NCI-H345 (cell line): Measurements from ENCODE around the gene MPP3.

Source experiments
- DNase-seq: peaks from one replicate; lab custom pipeline; 2025; lab: John Stamatoyannopoulos, UW

Gene MPP3

DNA sequence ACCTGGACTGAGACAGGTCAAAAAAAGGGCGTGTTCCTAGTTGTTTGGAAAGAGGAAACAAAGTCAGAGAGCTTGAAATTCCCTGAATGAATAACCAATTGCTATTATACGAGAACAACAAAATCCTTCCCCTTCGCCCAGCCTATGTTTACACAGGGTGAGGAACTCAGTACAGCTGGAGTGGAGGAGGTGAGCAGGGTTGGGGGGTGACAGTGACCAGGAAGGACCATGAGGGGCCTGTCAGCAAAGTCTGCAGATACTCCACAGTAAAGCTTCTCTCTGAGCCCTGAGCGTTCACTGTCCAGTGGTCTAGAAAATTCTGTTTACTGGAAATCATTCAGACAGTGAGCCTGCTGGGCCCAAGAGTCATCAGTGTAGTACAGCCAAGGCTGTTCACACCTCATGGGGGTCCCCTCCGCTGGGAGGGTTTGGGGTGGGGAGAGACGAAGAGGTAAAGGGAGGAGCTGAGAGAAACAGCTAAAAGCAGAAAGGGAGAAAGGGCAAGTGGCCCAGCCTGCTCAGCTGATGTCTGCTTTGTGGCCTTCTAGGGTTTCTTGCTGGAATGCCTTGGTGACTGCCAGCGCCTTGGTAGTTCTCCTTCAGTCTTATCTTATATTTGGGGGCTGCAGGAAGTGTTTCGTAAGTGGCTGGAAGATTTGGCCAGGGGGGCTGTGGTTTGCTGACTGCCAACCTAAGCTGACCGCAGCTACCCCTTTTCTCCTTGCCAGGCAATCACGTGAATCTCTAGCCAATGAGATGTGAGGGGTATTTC, 59.9 kb downstream of the MPP3 start:
- no peak for DNase-seq

DNA sequence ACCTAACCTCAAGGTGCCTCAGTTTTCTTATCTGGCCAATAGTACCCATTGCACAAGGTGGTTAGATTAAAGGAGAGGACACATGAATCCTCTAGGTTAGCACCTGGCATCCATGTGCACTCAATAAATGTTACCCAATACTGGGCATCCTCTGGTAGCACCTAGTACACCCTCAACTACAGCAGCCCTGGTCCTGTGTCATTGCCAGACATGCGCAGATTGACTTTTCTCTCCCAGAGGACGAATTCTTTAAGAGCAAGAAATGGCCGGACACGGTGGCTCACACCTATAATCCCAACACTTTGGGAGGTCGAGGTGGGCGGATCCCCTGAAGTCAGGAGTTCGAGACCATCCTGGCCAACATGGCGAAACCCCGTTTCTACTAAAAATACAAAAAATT, 61.5 kb downstream of the MPP3 start:
- no peak for DNase-seq

DNA sequence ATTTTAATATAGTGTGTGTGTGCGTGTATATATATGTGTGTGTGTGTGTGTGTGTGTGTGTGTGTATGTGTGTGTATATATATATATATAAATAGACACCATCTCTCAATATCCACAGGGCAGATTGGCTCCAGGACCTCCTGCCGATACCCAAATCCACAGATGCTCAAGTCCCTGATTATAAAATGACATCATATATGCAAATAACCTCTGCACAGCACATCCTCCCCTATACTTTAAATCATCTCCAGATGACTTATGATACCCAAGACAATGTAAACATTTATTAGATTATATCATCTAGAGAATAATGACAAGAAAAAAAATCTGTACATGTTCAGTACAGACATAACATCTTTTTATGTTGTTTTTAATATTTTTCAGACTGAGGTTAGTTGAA, 62.0 kb downstream of the MPP3 start:
- no peak for DNase-seq

DNA sequence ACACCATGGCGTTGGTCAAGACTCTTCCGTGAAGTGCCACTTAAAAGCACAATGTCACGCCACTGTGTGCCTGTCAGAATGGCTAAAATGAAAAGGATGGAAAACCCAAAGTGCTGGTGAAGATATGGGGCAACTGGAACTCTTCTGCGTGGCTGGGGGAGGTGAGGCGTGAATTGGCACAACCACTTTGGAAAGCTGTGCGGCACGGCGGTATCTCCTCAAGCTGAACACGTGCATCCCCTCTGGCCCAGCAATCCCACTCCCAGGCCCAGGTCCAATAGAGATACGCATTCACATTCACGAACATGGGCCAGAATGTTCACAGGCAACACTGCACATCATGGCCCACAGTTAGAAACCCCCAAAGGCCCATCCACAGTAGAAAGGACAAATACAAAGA, 63.1 kb downstream of the MPP3 start:
- DNase-seq, result no peak

DNA sequence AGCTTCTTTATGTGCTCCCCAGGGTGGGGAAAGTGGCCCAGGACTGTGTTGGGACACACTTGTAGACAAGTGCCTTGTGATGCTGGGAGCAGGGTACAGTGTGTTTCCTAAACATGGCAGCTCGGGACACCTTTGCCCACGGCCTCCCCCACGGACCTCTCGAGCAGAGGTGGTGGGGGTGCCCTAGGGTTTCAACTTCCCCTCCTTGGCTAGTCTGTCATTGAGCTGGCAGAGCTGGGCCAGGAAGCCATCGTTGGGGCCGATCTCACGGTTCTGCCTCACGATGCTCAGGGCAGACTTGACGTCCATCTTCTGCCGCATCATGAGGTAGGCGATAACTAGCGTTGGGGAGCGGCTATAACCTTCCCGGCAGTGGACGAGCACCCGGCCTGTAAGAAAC, 63.5 kb downstream of the MPP3 start:
- no peak for DNase-seq

DNA sequence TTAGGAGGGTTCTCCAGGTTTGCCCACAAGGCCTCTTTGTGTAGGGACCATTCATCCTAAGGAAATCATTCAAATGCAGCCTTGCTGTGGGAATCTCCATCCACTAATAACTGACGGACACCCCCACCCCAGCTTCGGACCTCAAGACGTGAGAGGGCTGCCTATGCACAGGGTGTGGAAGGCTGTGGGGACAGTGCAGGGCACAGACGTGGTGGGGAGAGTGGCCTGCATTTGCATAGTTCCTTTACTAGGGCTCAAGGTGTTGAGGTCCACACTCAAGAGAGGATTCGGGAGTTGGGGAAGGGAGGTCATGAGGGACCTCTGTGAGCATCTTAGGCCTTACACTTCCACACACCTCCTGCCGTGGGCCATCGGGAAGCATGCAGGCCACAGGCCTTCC, 64.0 kb downstream of the MPP3 start:
- DNase-seq, result no peak

DNA sequence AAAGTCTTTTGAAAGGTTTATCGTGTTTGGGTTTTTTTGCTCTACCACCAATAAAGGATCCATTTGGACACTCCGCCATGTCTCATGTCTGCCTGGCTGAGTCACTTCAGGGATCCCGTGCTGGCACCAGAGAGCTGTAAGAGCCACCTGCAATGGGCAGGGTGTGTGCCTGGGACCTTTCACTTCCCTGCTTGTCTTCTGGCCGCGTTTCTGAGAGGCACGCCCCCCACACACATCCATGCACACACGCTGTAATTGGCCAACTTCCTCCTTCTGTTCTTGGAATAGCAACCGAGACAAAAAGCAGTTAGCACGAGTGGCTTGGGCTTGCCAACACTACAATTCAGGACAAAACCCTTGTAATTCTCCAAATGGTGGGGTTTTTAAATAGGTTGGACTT, 64.6 kb downstream of the MPP3 start:
- no peak for DNase-seq

DNA sequence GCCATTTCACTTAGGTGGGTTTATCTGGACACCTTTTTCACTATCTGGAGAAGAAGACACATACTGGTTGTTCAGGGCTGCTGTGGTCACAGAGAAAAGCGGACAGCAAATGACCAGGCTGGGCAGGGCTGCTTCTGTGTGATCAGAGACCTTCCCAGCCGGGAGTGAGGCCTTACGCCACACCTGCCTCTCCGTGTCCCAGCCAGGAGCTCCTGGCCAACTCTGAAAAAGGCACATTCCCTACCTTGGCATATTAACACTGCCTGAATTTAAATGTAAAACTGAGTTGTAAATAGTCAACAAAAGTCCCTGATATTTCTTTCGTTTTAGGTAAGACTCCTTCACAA, 65.3 kb downstream of the MPP3 start:
- no peak for DNase-seq

DNA sequence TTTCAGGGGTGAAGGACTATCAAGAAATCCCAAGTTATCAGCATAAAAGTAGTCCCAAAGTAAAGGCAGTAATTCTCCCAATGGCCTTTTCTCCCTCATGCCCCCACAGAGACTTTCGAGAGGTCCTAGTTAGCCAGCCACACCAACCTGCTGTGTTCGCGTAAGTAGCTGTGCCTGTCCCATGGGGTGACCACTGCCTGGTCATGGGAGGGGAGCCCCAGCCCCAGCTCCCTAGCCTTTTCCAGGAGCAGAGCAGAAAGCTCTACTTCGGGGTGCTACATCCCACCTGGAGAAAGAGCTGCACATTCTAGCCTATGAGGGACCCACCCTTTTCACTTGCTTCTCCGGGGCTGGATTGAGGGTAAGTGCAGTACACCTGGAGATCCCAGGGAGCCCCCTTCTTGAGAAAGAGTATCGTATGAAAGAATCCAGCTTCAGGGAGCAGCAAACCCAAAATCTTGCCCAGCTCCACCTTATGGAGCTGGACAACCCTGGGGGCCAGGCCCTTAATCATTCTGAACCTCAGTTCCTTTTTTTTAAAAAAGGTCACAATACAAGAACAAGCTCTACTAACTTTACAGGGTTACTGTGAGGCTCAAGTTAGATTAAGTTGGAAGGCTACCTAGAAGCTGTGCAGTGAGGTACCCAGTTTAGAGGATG, 65.8 kb downstream of the MPP3 start:
- DNase-seq, result no peak

DNA sequence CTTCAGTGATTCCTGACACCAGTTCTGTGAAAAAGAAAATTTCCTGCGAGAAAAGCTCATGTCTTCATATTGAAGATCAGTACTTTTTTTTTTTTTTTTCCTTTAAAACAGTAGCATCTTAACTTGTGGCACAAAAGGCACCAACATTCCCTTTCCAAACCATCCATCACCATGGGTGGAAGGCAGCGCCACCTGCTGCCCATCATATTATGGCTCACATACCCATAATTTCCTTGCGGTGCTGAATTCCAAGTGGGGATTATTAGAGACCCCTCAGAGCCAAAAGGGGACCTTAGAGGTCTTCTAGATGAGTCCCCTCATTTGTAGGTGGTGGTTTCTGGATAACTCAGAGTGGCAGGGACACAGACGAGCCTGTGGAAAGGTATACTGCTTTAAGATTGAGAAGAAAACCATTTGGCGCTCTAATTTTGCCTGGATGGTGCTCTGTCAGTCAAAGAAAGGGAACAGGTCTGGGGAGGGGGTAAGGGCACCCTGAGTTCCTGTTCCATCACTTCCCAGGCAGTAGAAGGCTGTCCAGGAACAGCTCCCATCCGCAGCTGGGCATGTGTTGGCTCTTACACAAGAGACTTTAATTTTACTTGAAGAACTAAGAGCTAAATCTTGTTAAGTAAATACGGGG, 66.4 kb downstream of the MPP3 start:
- DNase-seq, result peak; percentile 49

DNA sequence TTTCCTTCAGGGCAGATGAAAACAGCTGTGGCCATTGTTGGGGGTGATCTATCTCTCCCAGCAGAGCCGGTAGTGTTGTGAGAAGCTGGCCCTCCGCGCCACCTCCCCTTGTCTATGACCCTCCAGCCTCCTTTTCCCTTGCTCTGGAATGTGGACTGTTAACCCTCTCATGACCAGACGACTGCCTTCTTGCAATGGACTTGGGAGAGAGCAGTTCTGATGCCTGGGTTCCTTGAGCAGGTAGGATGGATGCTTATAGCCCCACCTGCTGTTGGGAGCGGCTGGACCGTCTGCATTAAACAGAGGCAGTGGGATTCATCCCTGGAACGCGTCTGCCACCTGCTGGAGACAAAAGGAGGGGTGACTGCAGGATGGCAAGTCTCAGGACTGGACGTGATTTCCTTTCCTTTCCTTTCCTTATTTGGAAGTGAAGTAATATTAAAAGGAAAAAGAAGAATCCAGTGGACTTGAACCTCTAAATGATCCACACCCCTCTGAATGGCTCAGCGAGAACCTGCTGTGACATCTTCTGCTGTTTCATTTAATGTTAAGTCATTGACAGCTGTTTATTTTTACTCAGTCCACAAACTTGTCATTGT, 72.6 kb downstream of the MPP3 start:
- peak; percentile 87 for DNase-seq

DNA sequence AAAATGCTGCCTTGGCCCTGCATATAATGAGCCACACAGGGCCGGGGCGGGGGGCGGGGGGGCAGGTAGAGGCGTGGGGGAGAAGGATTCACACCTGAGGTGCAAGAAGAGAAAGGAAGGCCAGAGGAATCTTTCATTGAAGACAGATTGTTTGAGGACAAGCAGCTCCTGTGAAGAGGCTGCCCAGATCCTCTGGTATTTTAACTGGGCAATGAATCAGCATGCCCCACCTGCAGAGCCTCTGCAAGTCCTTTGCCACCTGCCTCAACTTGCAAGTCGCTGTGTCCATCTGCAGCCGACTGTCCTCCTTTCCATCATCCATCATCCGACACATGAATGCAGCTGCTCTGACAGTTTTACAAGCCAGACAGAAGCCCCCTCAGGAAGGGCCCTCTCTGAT, 73.1 kb downstream of the MPP3 start:
- DNase-seq, result no peak

DNA sequence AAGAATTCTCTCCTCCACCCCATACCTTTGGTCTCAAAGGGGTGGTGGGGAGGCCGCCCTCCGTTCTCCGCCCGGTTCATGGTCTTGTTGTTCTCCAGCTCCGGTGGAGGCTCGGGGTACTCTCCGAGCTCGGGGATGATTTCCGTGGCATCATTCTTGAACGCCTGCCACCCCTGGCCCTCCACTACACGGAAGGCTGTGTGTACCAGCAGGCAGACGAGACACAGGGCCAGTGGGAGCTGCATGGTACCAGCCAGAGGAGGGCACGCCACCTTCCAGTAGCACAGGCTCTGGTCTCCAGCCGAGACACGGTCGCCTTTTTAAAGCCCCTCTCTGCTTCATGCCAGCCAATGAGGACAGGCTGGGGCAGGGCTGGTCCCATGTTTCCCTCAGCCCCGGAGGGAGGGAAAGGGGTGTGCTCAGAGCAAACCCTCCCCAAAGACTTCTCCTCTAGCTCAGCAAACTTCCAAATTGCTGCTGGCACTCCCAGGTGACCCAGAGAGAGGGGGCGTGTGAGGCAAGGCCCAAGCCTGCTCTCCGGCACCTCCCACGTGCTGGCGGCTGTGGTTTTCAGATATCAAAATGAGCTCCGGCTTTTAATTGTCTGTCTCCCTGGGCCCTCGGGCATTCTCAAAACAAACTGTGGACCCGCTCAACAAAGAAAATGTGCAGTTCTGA, 74.3 kb downstream of the MPP3 start, which contains the start of gene SOST:
Gene SOST, minus strand, starts transcription at position 295 of the 678 bp plus-strand sequence. Its CDS starts 50 bp downstream, at position 245.
- no peak for DNase-seq

DNA sequence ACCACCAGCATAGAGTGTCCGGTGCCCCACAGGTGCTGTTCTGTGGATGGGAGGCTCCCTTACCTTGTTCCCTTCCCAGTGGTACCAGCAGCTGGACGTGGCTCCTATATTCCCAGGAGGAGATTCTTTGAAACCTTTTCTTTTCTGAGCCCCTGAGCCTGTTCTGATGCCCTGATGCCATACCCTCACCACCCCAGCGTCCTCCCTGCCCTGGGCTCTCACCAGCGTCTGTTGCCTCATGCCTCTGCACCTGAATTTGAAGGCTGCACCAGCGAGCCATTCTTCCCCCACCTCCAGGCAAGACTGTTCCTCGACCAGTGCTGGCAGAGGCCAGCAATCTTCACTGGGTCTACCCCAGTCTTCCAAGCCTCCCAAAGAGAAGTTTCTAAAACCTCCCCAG, 74.9 kb downstream of the MPP3 start:
- no peak for DNase-seq

DNA sequence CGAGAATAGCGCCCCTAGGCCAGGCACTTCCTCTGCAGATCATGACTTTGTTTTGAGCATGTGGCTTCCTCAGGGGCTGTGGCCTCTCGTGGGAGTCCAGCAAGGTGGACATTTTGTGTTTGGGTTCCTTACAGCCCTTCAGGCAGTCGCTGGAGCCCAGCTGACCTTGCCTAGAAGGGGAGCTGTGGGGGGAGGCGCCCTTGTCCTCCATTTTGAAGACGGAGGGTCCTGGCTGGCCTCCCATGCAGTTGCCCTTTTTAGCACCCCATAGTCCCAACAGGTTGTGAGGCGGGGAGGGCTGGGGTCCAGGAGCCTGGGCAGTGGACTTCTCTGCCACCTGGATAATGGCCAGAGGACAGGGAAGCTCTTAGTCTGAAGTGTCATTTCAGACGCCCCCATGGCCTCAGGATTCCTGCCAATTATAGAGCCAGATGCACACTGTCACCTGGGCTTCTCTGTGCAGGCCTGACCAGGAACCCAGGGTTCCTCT, 75.7 kb downstream of the MPP3 start:
- DNase-seq, result no peak

DNA sequence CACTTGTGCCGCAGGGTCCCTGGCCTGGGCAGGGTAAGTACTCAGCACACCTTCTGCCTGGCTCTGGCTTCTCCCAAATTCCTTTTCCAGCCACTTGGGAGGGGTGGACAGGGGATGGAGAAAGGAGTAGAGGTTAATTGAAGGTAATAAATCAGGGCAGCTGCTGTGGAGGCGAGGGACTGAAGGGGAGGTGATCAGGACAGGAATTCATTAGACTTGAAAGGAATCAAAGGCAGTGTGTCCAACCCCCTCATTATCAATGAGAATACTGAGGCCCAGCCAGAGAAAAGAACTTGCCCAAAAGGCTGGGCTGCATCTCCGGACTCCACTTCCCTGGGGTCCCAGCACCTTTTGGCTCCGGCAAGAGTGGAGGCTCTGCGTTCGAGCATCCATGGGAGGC, 76.7 kb downstream of the MPP3 start:
- no peak for DNase-seq

DNA sequence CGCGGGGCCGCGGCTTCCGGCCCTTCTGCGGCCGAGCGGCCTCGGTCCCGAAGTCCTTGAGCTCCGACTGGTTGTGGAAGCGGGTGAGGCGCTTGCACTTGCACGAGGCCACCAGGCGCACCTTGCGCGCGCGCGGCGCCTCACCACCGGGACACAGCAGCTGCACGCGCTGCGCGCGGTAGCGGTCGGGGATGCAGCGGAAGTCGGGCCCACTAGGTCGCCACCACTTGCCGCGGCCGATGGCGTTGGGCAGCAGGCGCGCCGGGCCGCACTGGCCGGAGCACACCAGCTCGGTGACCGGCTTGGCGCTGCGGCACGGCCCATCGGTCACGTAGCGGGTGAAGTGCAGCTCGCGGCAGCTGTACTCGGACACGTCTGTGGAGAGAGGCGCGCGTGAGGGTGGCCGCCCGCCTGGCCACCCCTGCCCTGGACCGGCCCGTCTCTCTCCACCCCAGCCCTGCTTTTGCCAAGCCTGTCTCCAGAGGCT, 77.5 kb downstream of the MPP3 start:
- DNase-seq, result peak; percentile 3

DNA sequence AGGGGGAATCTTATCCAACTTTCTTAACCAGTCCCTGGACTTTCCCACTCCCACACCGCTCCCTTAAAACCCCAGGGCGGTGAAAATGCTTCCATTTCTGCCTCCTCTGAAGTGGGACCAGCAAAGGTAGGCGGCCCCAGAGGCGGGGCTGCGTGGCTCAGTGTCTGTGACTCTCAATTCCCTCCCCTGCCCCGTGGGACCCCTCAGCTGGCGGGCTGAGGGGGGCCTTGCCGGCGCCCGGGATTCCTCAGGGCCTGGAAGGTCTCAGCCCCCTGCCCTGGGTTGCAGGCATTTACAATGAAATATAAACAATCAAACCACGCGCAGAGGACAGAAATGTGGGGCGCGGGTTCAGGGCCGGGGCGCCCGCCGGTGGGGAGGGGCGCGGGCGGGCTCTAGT, 78.0 kb downstream of the MPP3 start:
- no peak for DNase-seq

DNA sequence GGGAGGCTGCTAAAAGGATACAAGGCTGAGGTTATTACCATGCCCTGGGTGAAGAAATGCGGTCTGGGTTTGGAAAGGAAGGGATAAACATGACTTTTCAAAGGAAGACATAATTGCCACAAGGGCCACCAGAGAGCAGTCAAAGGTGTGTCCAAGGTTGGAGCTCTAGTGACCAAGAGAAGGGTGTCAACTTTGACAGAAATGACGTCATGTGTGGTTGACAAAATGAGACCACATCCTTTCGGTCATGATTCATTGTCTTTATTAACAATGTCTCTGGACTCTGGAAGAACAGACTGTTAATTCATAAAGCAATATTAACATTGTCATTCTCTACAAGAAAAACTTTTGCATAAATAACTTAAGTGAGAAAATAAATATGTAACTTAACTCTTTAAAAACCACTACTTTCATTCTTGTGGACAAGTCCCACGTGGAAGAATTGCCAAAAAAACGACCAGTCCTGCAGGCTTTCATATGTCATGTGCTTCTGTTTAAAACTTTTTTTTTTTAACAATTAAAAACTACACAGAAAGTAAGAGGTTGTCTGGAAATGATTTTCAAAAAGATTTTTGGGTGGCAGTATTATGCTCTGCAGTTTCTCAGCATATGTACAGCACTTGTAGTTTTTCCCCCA, 79.3 kb downstream of the MPP3 start:
- DNase-seq, result no peak
